ENCODE results near the gene SLC6A5. TPM values are rescaled to one million over a fixed set of nuclear protein-coding genes. Genes with fewer than 3 reads are reported as not detected.

Gene SLC6A5
- total and polyA plus RNA-seq, 2 of the 8 experiments (the other 6 are each of a cell fraction or from before 2014, with no cell fraction given): not detected

GRCh38 chr11:20623252-20623651, 23.8 kb downstream of the SLC6A5 start:
- Histone ChIP-seq H3K79me2 (ENCODE audit: control insufficient read depth in 1 of 2, insufficient read depth in 2 of 2, low read length in 2 of 2) (no peaks in the 10 kb centered on the region), H4K20me1 (replicated peaks in 1 of 2; ENCODE audit: control insufficient read depth in 1 of 2, insufficient read depth in 2 of 2, low read length in 2 of 2) (no peaks in the 10 kb centered on the region), H3K4me2 (ENCODE audit: insufficient read depth in 1 of 2, low read depth in 2 of 2, low read length in 2 of 2) (no peak overlapping the region; a peak in 1 of 4 replicates), H3K27ac (ENCODE audit: low read depth, low read length) (no peak overlapping the region), H3K56ac (replicated peaks; ENCODE audit: insufficient read length, low read depth, low read length) (no peak overlapping the region), H3K79me1 (ENCODE audit: low read depth, low read length) (no peaks in the 10 kb centered on the region), H4K8ac (ENCODE audit: extremely low read depth, insufficient read depth, low read length) (no peak overlapping the region), H3K27me3 (replicated peaks in 1 of 4; ENCODE audit: control insufficient read depth in 3 of 4, extremely low read depth in 1 of 4, insufficient read depth in 3 of 4, low read length in 3 of 4) (no peaks in the 10 kb centered on the region), H2BK5ac (ENCODE audit: low read depth, low read length) (no peak overlapping the region), H3K14ac (ENCODE audit: insufficient read length) (no peak overlapping the region), H3K9ac (replicated peaks in 1 of 4; ENCODE audit: extremely low read depth in 1 of 4, low read depth in 3 of 4, low read length in 3 of 4) (no peak overlapping the region), H3K4me1 (replicated peaks in 1 of 4; ENCODE audit: control insufficient read depth in 3 of 4, insufficient read depth in 4 of 4, low read length in 3 of 4) (peaks cover 1 to 13% (median 10%) of the 10 kb centered on the region in 4 experiments; a peak in 5 of 7 replicates), H2BK12ac (ENCODE audit: low read depth, low read length) (peak overlapping the region; percentile 46; the same call in 1 of the 2 replicates), H4K91ac (replicated peaks; ENCODE audit: insufficient read length, low read length) (peak overlapping the region; percentile 1), H2AFZ (ENCODE audit: low read length) (peak overlapping the region; percentile 42; the same call in 1 of the 2 replicates), H2BK20ac (ENCODE audit: low read length) (0 out of 2 replicates have a peak overlapping the region, but pooled peaks have one; percentile 24), H3K9me3 (ENCODE audit: insufficient read depth in 2 of 2, low read depth in 1 of 2, low read length in 1 of 2) (no peaks in the 10 kb centered on the region), H3K23me2 (ENCODE audit: low read depth, low read length) (no peaks in the 10 kb centered on the region), H4K5ac (ENCODE audit: insufficient read length, low read depth, low read length) (no peak overlapping the region), H2AK5ac (ENCODE audit: low read depth, low read length) (no peak overlapping the region), H3K23ac (ENCODE audit: insufficient read length) (no peak overlapping the region), H3K18ac (ENCODE audit: extremely low read depth, low read length) (no peak overlapping the region), H3K4me3 (ENCODE audit: extremely low read depth in 1 of 4, insufficient read depth in 2 of 4, low read depth in 3 of 4, low read length in 4 of 4) (no peak overlapping the region), H2BK15ac (ENCODE audit: low read length) (no peak overlapping the region), H2BK120ac (replicated peaks; ENCODE audit: low read depth, low read length) (no peak overlapping the region), H3K4ac (replicated peaks; ENCODE audit: insufficient read length, low read depth, low read length) (no peak overlapping the region), H3K36me3 (ENCODE audit: control insufficient read depth in 2 of 4, insufficient read depth in 4 of 4, low read length in 3 of 4) (no peaks in the 10 kb centered on the region)
- POLR2A ChIA-PET (ENCODE audit: partially characterized antibody): no interaction called here
- CTCF ChIA-PET (ENCODE audit: partially characterized antibody): interaction anchor here (1.0 to 2.8 kb wide), 6 partner anchors 11 to 889 kb away, joined by 3 to 16 read pairs (median 9); no protein-coding TSS in a partner anchor
- FAIRE-seq: no peak
- no peak for DNase-seq (ENCODE audit: low read depth in 1 of 2, low spot score in 2 of 2)
- TF ChIP-seq RBBP5 (IDR thresholded peaks at IDR 0.05; ENCODE audit: borderline replicate concordance, low read depth, low read length) (no peak), TEAD4 (IDR thresholded peaks at IDR 0.05; ENCODE audit: low read depth, low read length) (no peak), EP300 (IDR thresholded peaks at IDR 0.05; ENCODE audit: borderline replicate concordance in 1 of 2, low read depth in 2 of 2, low read length in 2 of 2) (no peak), GABPA (IDR thresholded peaks at IDR 0.05; ENCODE audit: borderline replicate concordance, insufficient read depth, low read length) (no peak), SP2 (IDR thresholded peaks at IDR 0.05; ENCODE audit: low read length) (no peak), KDM4A (IDR thresholded peaks at IDR 0.05; ENCODE audit: low read depth, low read length, severe bottlenecking) (no peak), KDM5A (IDR thresholded peaks at IDR 0.05; ENCODE audit: low read length) (no peak), POLR2AphosphoS5 (IDR thresholded peaks at IDR 0.05; ENCODE audit: low read depth, low read length) (no peak), HDAC6 (IDR thresholded peaks at IDR 0.05; ENCODE audit: low read depth, low read length) (no peak), PHF8 (conservative IDR thresholded peaks at IDR 0.05; ENCODE audit: low read depth, low read length) (no peak)
- TF ChIP-seq, protein P1, sequence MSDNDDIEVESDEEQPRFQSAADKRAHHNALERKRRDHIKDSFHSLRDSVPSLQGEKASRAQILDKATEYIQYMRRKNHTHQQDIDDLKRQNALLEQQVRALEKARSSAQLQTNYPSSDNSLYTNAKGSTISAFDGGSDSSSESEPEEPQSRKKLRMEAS (IDR thresholded peaks at IDR 0.05): no peak
- 86% methylated on average over 3 of the region's 4 CpGs; no CpG with 5 or more reads in 1 of the 2 experiments for WGBS, 2 experiments (ENCODE audit: extremely low coverage in 1 of 2, insufficient coverage in 1 of 2, insufficient read length in 1 of 2, insufficient replicate concordance in 2 of 2, low coverage in 1 of 2, low lambda C conversion rate in 2 of 2, missing lambda C conversion rate in 1 of 2)
